K562 (cell line): ENCODE measurements around the gene MYCBP2. TPM values are rescaled to one million over a fixed set of nuclear protein-coding genes. Genes with fewer than 3 reads are reported as not detected.

ENCODE experiments used
- CBX8 ChIP-seq: fragments of 200-600 bp; sonication (generic); IDR thresholded peaks from 2 replicates; pipeline ENCODE4 v1.6.1; 2012; ENCODE audit warnings: borderline replicate concordance, mixed run types, low read depth, mild to moderate bottlenecking, moderate library complexity, mixed read lengths, low read length, control low read depth, inconsistent platforms; ENCODE audit not compliant: poor library complexity, severe bottlenecking; ENCODE audit errors: extremely low read depth
- EHMT2 ChIP-seq: fragments of 450-650 bp; IDR thresholded peaks from 2 replicates; pipeline ENCODE4 v1.6.1; 2018; ENCODE audit warnings: antibody characterized with exemption
- ELF4 ChIP-seq: fragments of 450-650 bp; formaldehyde crosslinking; IDR thresholded peaks from 2 replicates; pipeline ENCODE4 v1.4.0; 2022; ENCODE audit warnings: missing genetic modification characterization
- GABPB1 ChIP-seq: sonication (generic); formaldehyde crosslinking; IDR thresholded peaks from 2 replicates; pipeline ENCODE4 v1.8.0; 2022; ENCODE audit warnings: mild to moderate bottlenecking, missing genetic modification reagents
- ILF3 ChIP-seq: fragments of 450-650 bp; IDR thresholded peaks from 2 replicates; pipeline ENCODE4 v1.6.1; 2018; ENCODE audit warnings: antibody characterized with exemption, mild to moderate bottlenecking, moderate library complexity, borderline replicate concordance
- KDM2B ChIP-seq: fragments of 250-450 bp; sonication (Bioruptor Pico); IDR thresholded peaks from 2 replicates; pipeline ENCODE4 v1.8.0; 2021; ENCODE audit warnings: mild to moderate bottlenecking, moderate library complexity
- PCBP1 ChIP-seq: fragments of 200-400 bp; formaldehyde crosslinking; IDR thresholded peaks from 2 replicates; pipeline ENCODE4 v1.6.1; 2018; ENCODE audit warnings: mild to moderate bottlenecking, low read depth, low read length; ENCODE audit not compliant: poor library complexity, severe bottlenecking
- POLR2AphosphoS2 ChIP-seq: IDR thresholded peaks from 2 replicates; pipeline ENCODE4 v1.6.1; 2012; ENCODE audit warnings: low read length, improper control_type of control experiment
- POU5F1 ChIP-seq: fragments of 150-350 bp; IDR thresholded peaks from 2 replicates; pipeline ENCODE4 v1.6.1; 2014; ENCODE audit warnings: borderline replicate concordance, low read length, low read depth, mild to moderate bottlenecking; ENCODE audit not compliant: partially characterized antibody
- ZFP36 ChIP-seq: fragments of 150-350 bp; IDR thresholded peaks from 2 replicates; pipeline ENCODE4 v1.6.1; 2018; ENCODE audit warnings: low read length, low read depth; ENCODE audit not compliant: partially characterized antibody
- polyA plus RNA-seq, 8 experiments: library from polyadenylated mRNA; depleted of rRNA in 4 of 8; stranded (reverse) in 5 of 8; unstranded in 3 of 8; fragments of >200 nt; fragmentation: Nextera tagmentation in 2 of 8; fragmentation: Illumina TruSeq in 1 of 8; extraction: Ambion mirVana in 2 of 8; extraction: Trizol in 1 of 8; gene quantifications; 2 replicates each; pipeline versions ENCODE4 v1.2.1 to v1.2.3, GENCODE V29; 2011 to 2014; ENCODE audit warnings: inconsistent platforms in 1 of 8, missing spikeins in 1 of 8
- total RNA-seq, 7 experiments: library from RNA; depleted of rRNA in 6 of 7; stranded (reverse); fragments of >200 nt in 6 of 7; fragmentation: Illumina TruSeq in 2 of 7; extraction: Trizol in 2 of 7; gene quantifications; 2 replicates each; pipeline versions ENCODE4 v1.2.1 to v1.2.3, GENCODE V29; 2011 to 2021; ENCODE audit warnings: low replicate concordance in 1 of 7
- TF ChIP-seq, protein P1 (sequence below): fragments of 250-450 bp; sonication (Bioruptor Pico); IDR thresholded peaks from 2 replicates; pipeline ENCODE4 v1.8.0; 2022; ENCODE audit warnings: moderate library complexity, mild to moderate bottlenecking, inconsistent platforms
- TF ChIP-seq, protein P2 (sequence below), 3 experiments: fragments of 200-800 bp in 1 of 3; fragments of 250-450 bp in 1 of 3; fragments of 450-650 bp in 1 of 3; sonication (Bioruptor Pico) in 1 of 3; sonication (Bioruptor generic) in 1 of 3; formaldehyde crosslinking in 1 of 3; IDR thresholded peaks; 2 replicates each; pipeline versions ENCODE4 v1.6.1 to v1.8.0; 2016 to 2022; ENCODE audit warnings: mild to moderate bottlenecking in 2 of 3, missing genetic modification characterization in 2 of 3, missing compliant biosample characterization in 1 of 3, moderate library complexity in 1 of 3
- TF ChIP-seq, protein P3 (sequence below), 2 experiments: IDR thresholded peaks in 1 of 2; conservative IDR thresholded peaks in 1 of 2; 2 replicates each; pipeline ENCODE4 v1.6.1; 2016; ENCODE audit warnings: low read depth in 2 of 2, mild to moderate bottlenecking in 1 of 2, missing compliant biosample characterization in 1 of 2, missing genetic modification characterization in 1 of 2, moderate library complexity in 1 of 2
- TF ChIP-seq, protein P4 (sequence below): sonication (generic); formaldehyde crosslinking; IDR thresholded peaks from 2 replicates; pipeline ENCODE4 v1.8.1; 2023; ENCODE audit warnings: mild to moderate bottlenecking, missing genetic modification reagents, moderate library complexity

Gene MYCBP2
- total and polyA plus RNA-seq, 9 of the 15 experiments (the other 6 are each of a cell fraction or from before 2014, with no cell fraction given): 13.2 to 47.2 (median 28.9) TPM

DNA sequence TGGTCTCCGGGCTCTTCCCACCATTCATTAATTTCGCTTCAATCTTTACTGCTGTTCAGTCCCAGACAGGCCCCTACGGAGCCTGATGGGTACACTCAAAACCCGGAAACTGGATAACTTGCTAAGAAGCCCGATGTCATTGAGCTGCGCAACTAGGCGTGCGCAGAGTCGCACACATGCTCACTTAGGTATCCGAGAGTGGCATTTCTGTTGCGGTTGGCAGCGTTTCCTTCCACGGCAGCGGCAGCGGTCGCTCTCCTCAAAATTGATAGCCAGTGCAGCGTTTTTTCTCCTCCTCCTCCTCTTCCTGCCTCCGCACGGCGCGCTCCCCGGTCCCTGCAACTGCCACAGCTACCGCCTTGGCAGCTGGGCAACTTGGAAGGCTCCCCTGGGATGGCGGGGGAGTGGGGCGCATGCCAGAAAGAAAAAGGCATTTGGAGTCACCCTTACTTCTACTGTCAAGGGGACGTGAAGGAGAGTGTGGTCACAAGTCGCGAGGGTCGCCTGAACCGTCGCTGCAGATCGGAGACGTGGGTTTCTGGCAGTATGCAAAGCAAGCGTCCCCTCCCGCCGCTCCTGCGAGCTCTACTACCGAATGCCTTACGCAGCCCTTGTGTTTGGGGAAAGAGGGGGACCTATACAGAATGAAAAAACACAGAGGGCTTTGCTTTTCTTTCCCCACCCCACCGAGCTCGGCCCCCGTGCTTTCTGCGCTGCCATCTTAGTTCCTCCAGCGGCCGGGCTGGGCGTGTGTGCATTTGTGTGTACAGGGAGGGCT is 2.4 kb upstream of the MYCBP2 start (continued):
- TF ChIP-seq, protein P1, sequence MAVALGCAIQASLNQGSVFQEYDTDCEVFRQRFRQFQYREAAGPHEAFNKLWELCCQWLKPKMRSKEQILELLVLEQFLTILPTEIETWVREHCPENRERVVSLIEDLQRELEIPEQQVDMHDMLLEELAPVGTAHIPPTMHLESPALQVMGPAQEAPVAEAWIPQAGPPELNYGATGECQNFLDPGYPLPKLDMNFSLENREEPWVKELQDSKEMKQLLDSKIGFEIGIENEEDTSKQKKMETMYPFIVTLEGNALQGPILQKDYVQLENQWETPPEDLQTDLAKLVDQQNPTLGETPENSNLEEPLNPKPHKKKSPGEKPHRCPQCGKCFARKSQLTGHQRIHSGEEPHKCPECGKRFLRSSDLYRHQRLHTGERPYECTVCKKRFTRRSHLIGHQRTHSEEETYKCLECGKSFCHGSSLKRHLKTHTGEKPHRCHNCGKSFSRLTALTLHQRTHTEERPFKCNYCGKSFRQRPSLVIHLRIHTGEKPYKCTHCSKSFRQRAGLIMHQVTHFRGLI (CRISPR knock-in tag): no peak
- TF ChIP-seq EHMT2 (no peak), POU5F1 (no peak), ILF3 (no peak), KDM2B (no peak), POLR2AphosphoS2 (no peak), PCBP1 (no peak), CBX8 (no peak), GABPB1 (CRISPR knock-in tag) (peak; percentile 34), ELF4 (no peak), ZFP36 (no peak)
- TF ChIP-seq, protein P2, sequence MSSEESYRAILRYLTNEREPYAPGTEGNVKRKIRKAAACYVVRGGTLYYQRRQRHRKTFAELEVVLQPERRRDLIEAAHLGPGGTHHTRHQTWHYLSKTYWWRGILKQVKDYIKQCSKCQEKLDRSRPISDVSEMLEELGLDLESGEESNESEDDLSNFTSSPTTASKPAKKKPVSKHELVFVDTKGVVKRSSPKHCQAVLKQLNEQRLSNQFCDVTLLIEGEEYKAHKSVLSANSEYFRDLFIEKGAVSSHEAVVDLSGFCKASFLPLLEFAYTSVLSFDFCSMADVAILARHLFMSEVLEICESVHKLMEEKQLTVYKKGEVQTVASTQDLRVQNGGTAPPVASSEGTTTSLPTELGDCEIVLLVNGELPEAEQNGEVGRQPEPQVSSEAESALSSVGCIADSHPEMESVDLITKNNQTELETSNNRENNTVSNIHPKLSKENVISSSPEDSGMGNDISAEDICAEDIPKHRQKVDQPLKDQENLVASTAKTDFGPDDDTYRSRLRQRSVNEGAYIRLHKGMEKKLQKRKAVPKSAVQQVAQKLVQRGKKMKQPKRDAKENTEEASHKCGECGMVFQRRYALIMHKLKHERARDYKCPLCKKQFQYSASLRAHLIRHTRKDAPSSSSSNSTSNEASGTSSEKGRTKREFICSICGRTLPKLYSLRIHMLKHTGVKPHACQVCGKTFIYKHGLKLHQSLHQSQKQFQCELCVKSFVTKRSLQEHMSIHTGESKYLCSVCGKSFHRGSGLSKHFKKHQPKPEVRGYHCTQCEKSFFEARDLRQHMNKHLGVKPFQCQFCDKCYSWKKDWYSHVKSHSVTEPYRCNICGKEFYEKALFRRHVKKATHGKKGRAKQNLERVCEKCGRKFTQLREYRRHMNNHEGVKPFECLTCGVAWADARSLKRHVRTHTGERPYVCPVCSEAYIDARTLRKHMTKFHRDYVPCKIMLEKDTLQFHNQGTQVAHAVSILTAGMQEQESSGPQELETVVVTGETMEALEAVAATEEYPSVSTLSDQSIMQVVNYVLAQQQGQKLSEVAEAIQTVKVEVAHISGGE (CRISPR knock-in tag; IDR thresholded peaks at IDR 0.05): peak in 1 of 3 experiments; percentile 78; a peak in 2 of 6 replicates
- TF ChIP-seq, protein P3, sequence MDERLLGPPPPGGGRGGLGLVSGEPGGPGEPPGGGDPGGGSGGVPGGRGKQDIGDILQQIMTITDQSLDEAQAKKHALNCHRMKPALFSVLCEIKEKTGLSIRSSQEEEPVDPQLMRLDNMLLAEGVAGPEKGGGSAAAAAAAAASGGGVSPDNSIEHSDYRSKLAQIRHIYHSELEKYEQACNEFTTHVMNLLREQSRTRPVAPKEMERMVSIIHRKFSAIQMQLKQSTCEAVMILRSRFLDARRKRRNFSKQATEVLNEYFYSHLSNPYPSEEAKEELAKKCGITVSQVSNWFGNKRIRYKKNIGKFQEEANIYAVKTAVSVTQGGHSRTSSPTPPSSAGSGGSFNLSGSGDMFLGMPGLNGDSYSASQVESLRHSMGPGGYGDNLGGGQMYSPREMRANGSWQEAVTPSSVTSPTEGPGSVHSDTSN (CRISPR knock-in tag; IDR thresholded peaks at IDR 0.05; ENCODE audit: low read depth): no peak
- TF ChIP-seq, protein P3 (tag; conservative IDR thresholded peaks at IDR 0.05; ENCODE audit: low read depth): no peak
- TF ChIP-seq, protein P4, sequence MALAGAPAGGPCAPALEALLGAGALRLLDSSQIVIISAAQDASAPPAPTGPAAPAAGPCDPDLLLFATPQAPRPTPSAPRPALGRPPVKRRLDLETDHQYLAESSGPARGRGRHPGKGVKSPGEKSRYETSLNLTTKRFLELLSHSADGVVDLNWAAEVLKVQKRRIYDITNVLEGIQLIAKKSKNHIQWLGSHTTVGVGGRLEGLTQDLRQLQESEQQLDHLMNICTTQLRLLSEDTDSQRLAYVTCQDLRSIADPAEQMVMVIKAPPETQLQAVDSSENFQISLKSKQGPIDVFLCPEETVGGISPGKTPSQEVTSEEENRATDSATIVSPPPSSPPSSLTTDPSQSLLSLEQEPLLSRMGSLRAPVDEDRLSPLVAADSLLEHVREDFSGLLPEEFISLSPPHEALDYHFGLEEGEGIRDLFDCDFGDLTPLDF (CRISPR knock-in tag): no peak
